ENCODE measurements around the gene PDE6G.

PDE6G gene

DNA sequence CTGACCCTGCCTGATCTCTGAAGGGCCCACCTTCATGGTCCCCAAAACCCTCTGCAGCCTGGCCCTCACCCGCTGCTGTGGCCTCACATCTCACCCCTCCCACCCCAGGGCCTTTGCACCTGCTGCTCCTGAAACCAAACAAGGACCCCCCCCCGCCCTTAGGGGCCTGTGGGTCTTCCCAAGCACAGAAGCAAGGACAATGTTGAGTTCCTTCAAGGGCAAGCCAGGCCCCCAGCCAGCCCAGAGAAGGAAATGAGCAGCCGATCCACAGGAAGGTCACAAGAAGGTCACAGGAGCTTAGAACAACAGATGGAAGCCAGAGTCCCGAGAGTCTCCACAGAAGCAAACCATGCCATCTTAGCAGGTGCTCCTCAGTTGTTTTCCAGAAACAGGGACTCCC lies 493 bp upstream of the PDE6G start:
- no peak for DNase-seq

DNA sequence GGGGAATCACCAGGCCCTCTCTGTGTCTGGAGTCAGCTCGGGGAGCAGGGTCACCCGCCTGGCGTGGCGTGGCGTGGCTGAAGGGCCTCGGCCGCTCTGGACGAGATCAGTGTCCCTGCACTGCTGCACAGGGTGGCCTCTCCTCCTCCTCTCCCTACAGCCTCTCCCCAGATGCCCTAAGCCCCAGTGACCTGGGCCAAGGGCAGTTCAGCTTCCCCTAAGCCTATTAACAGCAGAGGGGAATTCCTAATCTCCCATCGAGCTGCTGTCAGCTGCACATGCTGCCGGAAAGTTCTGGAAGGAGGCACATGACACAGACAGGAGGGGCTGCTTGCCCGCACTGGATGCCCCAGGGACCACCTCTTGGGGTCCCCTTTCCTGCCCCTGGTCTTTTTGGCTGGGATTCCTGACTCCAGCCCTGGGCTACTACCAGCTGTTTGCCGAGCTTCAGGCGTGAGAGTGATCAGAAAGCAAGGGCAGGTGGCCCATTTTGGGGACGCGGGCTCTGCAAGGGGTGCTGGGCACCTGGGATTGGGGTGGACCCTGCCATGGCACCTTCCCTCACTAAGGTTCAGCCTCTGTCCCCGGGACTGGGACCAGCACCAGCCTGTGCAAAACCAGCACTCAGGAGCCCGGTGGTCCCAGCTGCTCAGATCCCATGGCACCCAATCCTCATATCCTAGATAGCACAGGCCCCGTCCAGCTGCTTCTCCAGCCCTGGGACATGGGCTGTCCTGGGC lies 794 bp downstream of the PDE6G start:
- no peak for DNase-seq

DNA sequence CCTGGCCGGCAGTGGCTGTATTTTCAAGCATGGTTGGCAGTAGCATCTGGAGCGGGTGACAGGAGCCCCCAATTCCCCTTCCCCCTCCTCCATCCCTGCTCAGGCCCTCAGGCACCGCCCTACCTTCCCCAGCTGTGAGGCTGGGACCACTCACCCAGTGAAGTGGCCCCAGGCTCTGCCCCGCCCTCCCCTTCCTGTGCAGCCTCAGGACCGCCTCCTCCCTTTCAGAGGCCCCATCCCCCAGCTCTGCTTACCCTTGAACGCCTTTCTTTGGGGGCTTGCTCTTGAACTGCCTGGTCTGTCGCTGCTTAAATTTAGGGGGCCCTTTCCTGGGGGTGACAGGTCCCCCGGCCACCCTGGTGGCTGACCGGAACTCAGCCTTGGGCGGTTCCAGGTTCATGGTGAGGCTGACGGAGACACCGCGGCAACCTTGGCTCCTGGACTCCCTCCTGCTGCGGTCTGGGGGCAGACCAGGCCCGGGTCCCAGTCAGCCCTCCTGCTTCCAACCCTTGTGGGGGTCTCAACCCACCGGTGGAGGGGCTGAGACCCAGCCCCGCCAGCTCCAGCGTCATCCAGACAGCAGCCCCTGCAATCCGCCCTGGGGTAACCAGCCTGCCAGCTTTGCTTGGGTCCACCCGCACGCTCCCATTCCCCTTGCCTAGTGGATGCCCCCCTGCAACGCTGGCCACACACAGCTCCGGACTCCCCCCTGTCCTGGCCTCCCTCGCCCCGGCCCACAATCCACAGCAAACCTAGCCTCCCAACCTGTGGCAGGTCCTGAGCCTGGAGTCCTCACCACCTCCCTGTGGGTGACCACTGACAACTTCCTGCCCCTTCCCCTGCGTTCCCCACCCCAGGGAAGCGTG lies 3.2 kb downstream of the PDE6G start:
- no peak for DNase-seq

DNA sequence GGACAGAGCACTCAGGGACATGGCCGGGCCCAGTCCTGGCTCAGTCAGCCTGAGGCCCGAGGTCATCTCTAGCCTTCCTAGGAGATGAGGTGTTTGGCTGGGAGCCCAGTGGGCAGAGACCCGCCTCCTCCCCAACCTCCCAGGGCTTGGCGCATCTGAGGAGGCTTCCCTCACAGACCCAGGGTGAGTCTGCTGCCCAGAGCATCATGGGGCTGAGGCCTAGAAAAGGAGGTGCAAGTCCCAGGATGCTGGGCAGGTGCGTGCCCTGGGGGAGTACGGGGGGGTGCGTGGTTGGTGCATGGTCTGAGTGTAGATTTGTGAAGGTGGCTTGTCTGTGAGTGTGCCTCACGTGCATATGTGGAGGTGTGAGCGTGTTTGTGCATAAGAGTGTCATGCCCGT lies 4.7 kb downstream of the PDE6G start:
- DNase-seq, result peak; percentile 57

DNA sequence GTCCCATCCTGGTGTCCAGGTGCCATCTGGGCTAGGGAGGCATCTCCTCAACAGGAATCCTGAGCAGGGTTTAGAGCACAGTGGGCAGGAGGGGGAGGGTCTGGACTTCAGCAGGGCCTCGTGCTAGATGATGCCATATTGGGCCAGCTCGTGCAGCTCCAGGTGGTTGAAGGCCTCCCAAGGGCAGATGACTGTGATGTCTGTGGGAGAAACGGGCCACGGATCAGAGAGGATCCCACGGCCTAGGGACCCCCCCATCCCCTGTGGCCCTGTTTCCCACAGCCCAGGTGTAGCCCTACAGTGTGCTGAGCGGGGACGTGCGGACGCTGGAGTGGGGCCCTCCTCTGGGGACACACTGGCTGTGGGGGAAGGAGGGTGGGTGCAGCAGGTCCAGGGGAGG lies 5.4 kb downstream of the PDE6G start:
- DNase-seq, result no peak

DNA sequence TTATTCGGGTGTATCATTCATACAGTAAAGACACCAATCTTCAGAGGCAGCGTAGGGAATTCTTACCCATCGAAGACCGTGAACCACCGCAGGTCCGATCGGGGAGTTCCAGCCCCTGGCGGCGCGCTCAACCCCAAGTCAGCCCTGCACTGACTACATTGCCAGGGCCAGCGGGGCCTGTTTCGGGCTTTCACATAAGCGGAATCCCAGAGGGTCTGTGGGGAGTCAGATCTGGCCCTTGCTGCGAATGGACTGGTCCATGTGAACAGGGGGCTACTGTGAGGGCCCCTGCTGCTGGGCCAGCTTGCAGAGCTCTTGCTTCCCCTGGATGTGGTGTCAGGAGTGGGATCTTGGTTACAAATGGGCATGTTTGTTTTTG lies 7.6 kb downstream of the PDE6G start:
- no peak for DNase-seq

DNA sequence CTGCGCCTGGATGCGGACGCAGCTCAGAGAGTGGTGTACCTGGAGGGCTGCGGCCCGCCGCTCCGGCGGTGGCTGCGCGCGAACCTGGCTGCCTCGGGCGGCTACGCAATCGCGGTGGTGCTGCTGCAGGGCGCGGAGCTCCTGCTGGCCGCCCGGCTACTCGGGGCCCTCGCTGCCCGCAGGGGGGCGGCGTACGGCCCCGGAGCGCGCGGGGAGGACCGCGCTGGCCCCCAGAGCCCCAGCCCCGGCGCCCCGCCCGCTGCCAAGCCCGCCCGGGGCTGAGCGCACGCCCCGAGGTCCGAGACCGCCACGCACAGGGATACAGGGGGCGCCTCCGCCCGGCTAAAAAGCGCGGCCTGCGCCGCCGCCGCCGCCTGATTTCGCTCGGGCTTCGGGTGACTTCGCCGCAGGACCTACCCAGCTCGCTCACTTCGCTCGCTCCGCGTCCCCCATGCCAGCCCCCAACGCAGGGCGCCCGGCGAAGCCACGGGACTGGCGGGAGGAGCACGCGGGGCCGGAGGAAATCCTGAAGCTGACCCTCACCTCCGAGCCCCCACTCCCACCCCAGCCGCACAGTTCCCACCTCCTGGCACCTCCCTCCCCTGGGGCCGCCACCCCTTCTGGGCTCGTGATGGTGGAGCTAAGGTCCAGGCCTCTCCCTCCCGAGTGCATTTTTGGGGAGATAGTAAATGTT lies 8.2 kb downstream of the PDE6G start:
- DNase-seq, result no peak

DNA sequence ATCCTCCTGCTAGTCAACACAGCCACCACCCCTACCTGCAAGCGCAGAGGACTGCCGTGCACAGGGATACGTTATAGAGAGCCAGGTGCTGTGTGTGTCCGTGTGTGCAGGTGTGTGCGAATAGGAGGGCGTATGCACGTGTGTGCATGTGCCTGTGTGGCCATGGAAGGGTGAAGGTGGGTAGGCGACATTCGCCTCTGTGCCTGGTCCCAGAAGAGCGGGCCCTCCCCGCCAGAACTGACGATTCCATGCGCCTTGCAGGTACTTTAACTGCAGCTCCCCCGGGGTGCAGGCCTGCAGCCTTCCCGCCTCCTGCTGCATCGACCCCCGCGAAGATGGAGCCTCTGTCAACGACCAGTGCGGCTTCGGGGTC lies 8.7 kb downstream of the PDE6G start:
- no peak for DNase-seq

DNA sequence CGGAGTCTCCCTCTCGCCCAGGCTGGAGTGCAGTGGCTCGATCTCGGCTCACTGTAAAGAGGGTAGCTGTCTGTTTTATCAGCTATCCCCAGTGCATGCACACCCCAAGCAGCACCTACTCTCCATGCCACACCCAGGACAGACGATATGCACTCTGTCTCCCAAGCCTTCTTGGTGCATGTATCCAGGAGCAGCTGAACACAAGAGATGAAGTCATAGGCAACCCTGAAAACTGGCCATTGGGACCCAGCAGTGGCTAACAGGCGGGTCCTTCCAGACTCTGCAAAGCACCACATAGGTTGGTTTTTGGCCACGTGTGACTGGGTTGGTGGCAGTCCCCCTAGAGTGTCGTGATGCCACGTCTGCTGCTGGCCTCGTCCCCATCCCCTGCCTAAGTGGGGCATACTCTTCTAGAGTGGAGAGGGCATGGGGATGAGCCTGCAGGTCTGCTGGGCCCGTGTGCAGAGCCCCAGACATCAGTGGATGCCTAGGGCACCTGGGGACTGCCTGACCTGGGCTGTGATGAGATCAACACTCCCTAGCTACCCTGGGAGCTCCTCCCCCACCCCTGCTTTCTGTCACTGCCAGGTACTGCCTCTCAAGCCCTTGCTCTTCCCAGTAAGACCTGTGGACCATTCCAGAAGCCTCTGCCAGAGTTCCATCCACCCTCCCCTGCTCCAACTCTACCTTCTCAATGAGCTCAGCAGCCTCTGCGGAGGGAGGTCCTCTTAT lies 9.3 kb downstream of the PDE6G start:
- peak; percentile 15 for DNase-seq

DNA sequence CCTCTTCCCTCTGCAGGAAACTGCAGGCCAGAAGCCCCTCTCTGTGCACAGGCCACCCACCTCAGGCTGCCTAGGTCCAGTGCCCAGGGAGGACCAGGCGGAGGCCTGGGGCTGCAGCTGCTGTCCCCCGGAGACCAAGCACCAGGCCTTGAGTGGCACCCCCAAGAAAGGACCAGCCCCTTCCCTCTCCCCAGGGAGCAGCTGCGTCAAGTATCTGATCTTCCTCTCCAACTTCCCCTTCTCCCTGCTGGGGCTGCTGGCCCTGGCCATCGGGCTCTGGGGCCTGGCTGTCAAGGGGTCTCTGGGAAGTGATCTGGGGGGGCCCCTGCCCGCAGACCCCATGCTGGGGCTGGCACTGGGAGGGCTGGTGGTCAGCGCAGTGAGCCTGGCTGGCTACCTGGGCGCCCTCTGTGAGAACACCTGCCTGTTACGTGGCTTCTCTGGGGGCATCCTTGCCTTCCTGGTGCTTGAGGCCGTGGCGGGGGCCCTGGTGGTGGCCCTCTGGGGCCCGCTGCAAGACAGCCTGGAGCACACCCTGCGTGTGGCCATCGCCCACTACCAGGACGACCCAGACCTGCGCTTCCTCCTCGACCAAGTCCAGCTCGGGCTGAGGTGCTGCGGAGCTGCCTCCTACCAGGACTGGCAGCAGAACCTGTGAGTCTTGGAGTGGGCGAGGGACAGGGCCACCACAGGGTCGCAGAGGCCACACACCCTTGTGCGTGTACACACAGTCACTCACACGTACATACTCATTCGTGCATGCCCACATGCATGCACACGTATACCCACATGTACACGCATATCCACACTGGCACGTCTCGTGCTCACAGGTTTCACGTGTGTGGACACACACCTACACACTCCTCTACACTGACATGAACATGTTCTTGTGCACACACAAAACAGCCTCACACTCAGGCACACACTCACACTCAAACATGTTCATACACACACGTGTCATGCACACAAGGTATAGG lies 11.1 kb downstream of the PDE6G start:
- DNase-seq, result no peak

DNA sequence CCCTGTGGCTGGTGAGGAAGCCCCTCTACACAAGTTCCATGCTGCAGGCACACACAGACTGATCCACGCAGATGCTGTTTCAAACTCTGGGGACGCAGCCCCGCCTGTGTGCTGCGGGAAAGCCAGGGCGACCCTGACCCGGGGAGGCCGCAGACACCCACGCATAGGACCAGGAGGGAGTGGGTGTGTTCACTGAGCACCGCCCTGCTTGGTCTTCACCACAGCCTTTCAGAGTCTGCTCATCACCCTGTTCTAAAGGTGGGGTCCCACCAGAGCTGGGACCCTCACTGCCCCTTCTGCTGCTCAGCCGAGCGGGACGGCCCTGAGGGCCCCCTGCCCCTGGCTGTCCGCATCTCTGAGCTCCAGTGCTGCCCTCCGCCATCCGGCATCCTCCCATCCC lies 11.8 kb downstream of the PDE6G start:
- no peak for DNase-seq

DNA sequence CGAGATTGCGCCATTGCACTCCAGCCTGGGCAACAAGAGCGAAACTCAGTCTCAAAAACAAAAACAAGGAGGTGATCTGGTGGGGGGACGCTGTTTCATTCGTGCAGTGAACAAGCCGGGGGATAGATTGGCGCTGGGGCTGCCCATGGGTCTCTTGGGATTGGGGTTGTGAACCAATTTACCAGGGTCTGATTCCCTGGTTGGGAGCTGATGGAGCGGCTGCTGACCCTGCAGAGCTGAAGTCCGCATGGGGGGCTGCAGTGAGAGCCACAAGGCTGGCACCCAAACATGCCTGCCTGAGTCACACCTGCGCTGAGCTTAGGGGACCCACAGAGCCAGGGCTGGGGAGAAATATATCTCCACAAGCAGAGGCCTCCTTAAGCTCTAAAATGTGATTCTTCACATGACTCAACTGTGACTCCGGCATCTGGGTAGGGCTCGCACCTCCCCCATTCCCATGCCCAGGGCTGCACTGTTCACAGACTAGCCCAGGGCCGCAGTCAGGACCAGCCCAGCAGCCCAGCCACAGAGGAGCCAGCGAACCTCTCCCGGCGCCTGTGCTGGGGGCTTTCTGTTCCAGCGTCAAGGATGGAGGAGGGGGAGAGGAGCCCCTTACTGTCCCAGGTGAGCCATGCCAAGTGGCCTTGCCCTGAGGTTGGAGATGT lies 14.4 kb downstream of the PDE6G start:
- no peak for DNase-seq

DNA sequence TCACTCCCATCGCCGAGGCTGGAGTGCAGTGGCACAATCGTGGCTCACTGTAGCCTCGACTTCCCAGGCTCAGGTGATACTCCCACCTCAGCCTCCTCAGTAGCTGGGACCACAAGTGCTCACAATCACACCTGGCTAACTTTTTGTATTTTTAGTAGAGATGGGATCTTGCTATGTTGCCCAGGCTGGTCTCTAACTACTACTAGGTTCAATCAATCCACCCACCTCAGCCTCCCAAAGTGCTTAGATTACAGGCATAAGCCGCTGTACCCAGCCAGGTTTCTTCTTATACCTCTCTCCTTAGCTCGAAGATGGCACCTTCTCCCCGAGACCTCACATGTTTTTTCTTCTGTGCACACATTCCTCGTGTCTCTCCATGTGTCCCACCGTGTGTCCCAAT lies 16.3 kb downstream of the PDE6G start:
- DNase-seq, result no peak

DNA sequence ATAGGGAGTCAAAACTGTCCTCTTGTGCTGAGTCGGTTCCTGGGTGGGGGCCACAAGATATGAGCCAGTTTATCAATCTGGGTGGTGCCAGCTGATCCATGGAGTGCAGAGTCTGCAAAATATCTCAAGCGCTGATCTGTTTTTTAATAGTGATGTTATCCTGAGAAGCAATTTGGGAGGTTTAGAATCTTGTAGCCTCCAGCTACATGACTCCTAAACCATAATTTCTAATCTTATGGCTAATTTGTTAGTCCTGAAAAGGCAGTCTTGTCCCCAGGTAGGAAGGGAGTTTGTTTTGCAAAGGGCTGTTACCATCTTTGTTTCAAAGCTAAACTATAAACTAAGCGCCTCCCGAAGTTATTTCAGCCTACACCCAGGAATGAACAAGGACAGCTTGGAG lies 17.7 kb downstream of the PDE6G start:
- DNase-seq, result no peak

DNA sequence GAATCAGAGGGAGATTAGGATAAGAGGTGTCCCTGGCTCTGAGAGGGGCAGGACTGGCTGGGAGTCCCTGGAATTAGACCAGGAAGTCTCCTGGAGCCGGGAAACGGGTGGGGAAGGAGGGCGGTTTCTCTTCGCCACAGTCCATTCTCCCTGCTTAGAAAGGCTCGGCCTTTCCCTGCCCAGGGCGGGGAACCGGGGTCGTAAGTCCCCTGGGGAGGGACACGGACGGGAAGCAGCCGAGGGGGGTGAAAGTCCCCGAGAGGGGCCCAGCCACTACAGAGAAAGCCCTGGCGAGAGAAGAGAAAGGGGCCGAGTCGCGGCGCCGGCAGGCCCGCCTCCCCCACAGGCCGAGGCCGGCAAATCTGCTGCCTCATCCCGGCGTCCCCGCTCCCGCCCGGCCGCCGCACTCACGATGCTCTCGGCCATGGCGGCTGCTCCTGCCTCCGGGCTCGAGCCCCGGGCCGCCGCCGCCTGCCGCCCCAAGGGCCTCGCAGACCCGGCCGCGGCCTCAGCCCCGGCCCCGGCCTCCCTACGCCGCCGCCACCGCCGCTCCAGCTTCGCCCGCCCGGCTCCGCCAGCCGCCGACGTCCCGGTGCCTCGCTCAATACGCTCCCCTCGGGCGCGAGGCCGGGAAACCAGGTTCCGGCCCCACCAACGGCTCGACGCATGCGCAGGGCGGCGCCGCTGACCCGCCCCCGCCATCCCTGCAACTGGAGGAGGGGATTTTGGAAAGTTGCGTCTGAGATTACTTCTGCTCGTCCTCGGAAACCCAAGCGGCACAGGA lies 19.6 kb downstream of the PDE6G start, which contains the start of the genes NPLOC4 and TSPAN10:
TSS of gene NPLOC4 (minus strand) at position 608 of the 784 bp plus-strand sequence. CDS start at position 426, 182 bp downstream.
TSS of gene TSPAN10 (plus strand) at position 692 of the 784 bp plus-strand sequence. CDS start 5,217 bp downstream, outside the sequence.
- peak; percentile 90 for DNase-seq

DNA sequence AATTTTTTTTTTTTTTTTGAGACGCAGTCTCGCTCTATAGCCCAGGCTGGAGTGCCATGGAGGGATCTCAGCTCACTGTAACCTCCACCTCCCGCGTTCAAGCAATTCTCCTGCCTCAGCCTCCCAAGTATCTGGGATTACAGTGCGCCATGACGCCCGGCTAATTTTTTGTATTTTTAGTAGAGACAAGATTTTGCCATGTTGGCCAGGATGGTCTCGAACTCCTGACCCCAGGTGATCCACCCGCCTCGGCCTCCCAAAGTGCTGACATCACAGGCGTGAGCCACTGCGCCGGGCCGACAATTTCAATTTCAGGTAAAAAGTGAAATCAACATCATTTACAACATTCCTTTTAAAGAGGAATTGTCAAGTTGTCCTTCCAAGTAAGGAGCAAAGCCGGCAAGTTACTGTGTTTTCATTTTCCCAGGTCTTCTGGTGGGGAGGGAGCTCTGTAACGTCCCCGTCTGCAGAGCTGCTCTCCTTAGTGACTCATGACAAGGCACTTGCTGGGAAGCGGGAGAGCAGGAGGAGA lies 20.3 kb downstream of the PDE6G start:
- DNase-seq, result no peak

DNA sequence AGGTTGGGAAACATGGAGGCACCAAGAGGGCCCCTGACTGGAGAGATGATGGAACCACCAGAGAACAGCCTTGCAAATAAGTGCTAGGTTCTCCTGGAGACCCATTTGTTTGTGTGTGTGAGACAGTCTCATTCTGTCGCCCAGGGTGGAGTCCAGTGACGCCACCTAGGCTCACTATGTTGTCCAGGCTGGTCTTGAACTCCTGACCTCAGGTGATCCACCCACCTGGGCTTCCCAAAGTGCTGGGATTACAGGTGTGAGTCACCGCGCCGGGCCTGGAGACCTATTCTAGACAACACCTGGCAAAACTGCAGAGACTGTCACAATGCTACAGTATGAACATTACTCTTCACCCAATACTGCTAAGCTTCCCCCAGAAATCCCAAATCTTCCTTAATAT lies 20.9 kb downstream of the PDE6G start:
- no peak for DNase-seq

DNA sequence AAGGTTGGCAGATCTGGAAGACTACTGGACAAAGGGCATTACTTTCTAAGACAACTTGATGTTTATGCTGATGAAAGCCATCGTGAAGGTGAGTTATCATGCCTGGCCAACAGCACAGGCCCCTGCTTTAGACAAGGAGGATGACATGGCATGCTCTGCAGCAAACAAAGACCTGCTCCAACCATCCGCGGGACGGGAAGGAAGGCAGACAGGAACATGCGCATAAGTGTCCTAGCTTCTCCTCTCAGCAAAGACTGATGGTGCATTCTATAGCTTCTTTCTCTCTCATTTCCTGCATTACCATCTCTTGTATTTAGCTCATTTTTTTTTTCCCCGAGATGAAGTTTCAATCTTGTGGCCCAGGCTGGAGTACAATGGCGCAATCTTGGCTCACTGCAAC lies 24.9 kb downstream of the PDE6G start:
- DNase-seq, result no peak

DNA sequence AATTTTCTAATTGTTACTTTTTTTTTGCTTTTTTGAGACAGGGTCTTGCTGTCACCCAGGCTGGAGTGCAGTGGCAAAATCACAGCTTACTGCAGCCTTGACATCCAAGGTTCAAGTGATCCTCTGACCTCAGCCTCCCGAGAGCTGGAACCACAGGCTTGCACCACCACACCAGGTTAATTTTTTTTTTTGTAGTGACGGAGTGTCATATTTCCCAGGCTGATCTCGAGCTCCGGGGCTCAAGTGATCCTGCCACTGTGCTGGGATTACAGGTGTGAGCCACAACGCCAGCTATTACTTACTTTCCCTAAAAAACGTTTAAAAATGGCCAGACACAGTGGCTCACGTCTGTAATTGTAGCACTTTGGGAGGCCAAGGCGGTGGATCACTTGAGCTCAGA lies 26.1 kb downstream of the PDE6G start:
- no peak for DNase-seq
